WI38 (cell line): ENCODE results near the gene SLC9A1.

Experiments
- H3K4me3 ChIP-seq: 2 replicates; pipeline ENCODE4 v1.5.1; 2011; ENCODE audit warnings: low read depth, mild to moderate bottlenecking, control low read depth, low read length
- CTCF ChIP-seq: IDR thresholded peaks from 2 replicates; pipeline ENCODE4 v1.5.1; 2012; ENCODE audit warnings: low read depth, mild to moderate bottlenecking, control low read depth, low read length

SLC9A1 gene

GRCh38 chr1:27057801-27058625 is 96.9 kb downstream of the SLC9A1 start:
- no peak overlapping the region for H3K4me3 ChIP-seq

GRCh38 chr1:27057389-27057788 is 97.5 kb downstream of the SLC9A1 start:
- no peak overlapping the region for H3K4me3 ChIP-seq
- no peak for TF ChIP-seq CTCF

More at GRCh38 chr1:27057801-27058625, 96.9 kb downstream of the SLC9A1 start:
- TF ChIP-seq CTCF = no peak

- TF ChIP-seq CTCF = no peak
- no peak overlapping the region for H3K4me3 ChIP-seq
Observed at GRCh38 chr1:27053977-27054753, 100.8 kb downstream of the SLC9A1 start.

GRCh38 chr1:27052527-27052926 is 102.4 kb downstream of the SLC9A1 start:
- H3K4me3 ChIP-seq = no peak overlapping the region
- TF ChIP-seq CTCF = no peak

- no peak for TF ChIP-seq CTCF
- no peak overlapping the region for H3K4me3 ChIP-seq
Observed at GRCh38 chr1:27049607-27050006, 105.3 kb downstream of the SLC9A1 start.

- no peak for TF ChIP-seq CTCF
- no peak overlapping the region for H3K4me3 ChIP-seq
Observed at GRCh38 chr1:27049100-27049499, 105.8 kb downstream of the SLC9A1 start.
